IPS-15b (cell line): ENCODE data around the gene MCRS1.

Experiments
- H3K27me3 ChIP-seq: one replicate; pipeline ENCODE4 v1.6.1; 2013; ENCODE audit warnings: low read length; ENCODE audit not compliant: control insufficient read depth, insufficient read depth
- H3K36me3 ChIP-seq: one replicate; pipeline ENCODE4 v1.6.1; 2013; ENCODE audit warnings: low read length; ENCODE audit not compliant: control insufficient read depth, insufficient read depth
- H3K4me1 ChIP-seq: one replicate; pipeline ENCODE4 v1.6.1; 2013; ENCODE audit warnings: mild to moderate bottlenecking, low read length; ENCODE audit not compliant: control insufficient read depth, insufficient read depth
- H3K4me3 ChIP-seq: one replicate; pipeline ENCODE4 v1.5.1; 2013; ENCODE audit warnings: low read depth, low read length
- H3K9ac ChIP-seq: one replicate; pipeline ENCODE4 v1.6.1; 2013; ENCODE audit warnings: low read depth, mild to moderate bottlenecking, low read length
- H3K9me3 ChIP-seq: one replicate; pipeline ENCODE4 v1.6.1; 2013; ENCODE audit warnings: mild to moderate bottlenecking, low read length; ENCODE audit not compliant: control insufficient read depth, insufficient read depth

MCRS1 gene

DNA sequence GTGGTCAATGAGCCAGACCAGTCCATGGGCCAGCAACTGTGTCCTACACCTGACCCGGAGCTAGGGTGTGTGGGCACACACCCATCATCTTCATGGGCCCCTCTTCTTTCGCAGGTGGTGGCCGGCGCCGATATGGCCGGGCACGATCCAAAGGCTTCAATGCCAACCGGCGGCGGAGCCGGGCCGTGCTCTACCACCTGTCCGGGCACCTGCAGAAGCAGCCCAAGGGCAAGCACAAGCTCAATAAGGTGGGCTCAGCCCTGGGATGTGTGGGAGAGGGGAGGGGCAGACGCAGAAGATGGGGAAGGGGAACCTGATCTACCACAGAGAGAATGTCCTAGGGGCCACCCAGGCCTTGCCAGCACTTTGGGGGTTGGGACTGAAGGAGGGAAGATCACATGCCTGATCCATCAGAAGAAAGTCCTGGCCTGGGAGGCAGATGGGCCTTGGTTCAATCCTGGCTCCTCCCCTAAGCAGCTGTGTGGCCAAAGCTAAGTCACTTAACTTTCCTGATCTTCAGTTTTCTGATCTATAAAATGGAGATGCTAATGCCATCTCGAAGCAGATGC, 25.3 kb downstream of the MCRS1 start:
- peaks cover 88% of the 10 kb centered on the region for H3K27me3 ChIP-seq
- H3K9ac ChIP-seq = no peak overlapping the region
- peaks cover 2% of the 10 kb centered on the region for H3K4me1 ChIP-seq
- no peaks in the 10 kb centered on the region for H3K9me3 ChIP-seq
- H3K4me3 ChIP-seq = no peak overlapping the region
- no peaks in the 10 kb centered on the region for H3K36me3 ChIP-seq

DNA sequence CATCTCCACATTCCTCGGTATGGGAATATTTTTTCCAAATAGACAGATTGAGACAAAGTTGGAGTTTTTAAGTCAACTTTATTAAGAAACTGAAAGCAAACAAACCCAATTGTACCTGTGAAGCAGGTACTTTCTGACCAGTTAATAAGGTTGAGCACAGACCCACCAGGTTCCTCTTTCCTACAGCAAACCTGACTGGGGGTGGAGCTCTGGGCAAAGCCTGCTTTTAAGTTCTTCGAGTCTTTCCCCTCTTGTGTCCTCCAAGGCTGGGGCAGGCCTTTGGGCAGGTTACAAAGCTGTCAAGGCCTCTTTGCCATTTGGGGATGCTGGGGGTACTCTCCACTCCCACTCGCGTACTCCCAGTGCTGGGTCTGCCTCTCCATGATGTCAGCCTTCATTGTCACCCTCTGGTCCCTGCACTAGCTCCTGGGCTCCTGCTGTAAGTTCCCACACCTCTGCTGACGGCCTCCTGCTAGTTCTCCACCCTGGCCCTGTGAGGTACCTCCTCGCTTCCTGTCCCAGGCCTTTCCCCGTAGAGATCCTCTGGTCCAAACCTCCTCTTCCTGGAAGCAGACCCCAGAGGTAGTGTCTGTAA, 25.9 kb downstream of the MCRS1 start:
- Histone ChIP-seq H3K36me3 (no peaks in the 10 kb centered on the region), H3K4me3 (no peak overlapping the region), H3K27me3 (peaks cover 88% of the 10 kb centered on the region), H3K9ac (no peak overlapping the region), H3K9me3 (no peaks in the 10 kb centered on the region), H3K4me1 (peaks cover 4% of the 10 kb centered on the region)

DNA sequence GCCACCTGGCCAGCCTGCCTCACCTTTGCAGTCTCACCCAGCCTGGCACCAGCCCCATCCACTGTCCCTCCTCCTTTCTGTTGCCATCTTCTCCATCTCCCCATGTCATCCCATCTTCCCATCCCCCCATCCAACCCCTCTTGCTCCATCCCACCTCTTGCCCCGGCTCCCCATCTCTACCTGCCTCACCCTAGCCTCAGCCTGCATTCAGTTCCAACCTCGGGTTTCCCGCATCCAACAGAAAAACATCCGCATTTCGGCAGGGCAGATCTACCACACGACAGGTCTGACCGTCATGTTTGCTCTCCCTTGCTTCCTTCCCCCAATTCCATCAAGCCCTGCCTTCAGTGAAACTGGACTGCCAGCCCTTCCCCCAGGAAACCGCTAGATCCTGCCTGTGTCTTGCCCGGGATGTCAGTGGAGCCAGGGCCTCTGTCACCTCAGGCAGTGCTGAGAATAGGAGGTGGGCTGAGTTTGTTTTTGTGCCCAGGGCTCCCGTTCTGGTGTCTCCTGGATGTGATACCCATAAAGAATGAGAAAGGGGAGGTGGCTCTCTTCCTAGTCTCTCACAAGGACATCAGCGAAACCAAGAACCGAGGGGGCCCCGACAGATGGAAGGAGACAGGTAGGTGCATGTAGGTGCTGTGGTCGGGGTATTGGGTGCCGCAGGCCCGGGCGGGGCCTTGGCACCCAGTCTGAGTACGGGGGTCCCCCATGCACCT, 26.6 kb downstream of the MCRS1 start:
- peaks cover 90% of the 10 kb centered on the region for H3K27me3 ChIP-seq
- H3K4me3 ChIP-seq = no peak overlapping the region
- no peak overlapping the region for H3K9ac ChIP-seq

DNA sequence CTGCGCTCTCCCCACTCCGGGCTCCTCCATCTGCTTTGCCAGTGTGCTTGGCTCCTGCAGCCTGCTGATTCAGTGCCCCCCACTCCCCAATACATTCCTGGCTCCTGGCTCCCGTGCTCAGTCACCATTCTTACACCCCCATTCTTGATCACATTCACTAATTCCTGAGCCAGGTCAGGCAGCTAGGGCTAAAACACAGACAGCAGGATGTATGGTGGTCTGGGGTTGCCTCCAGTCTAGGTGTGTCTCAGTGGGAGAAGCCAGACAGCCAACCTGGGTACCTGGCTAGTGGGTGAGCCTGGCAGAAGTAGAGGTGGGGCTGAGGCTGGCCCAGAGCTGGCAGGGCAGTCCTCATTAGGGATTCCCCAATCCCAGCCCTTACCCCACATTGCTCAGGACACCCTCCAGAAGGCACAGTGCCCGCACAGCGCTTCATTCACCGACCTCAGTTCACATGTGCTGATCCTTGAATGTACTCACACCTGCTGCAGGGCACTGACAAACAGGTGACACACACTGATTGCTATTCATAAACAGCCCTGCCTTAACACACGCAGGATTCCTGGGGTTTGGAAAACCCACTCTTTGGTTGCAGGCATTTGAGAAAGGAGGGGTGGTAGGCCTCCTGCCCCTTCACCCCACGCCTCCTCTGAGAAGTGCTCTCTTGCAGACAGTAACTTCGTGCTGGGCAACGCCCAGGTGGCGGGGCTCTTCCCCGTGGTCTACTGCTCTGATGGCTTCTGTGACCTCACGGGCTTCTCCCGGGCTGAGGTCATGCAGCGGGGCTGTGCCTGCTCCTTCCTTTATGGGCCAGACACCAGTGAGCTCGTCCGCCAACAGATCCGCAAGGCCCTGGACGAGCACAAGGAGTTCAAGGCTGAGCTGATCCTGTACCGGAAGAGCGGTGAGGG, 27.5 kb downstream of the MCRS1 start:
- Histone ChIP-seq H3K27me3 (peaks cover 90% of the 10 kb centered on the region), H3K9ac (no peak overlapping the region), H3K4me3 (peak overlapping the region; percentile 39), H3K36me3 (no peaks in the 10 kb centered on the region), H3K9me3 (no peaks in the 10 kb centered on the region), H3K4me1 (peaks cover 5% of the 10 kb centered on the region)

More for the DNA sequence above, 26.6 kb downstream of the MCRS1 start:
- peaks cover 4% of the 10 kb centered on the region for H3K4me1 ChIP-seq
- no peaks in the 10 kb centered on the region for H3K9me3 ChIP-seq
- no peaks in the 10 kb centered on the region for H3K36me3 ChIP-seq

DNA sequence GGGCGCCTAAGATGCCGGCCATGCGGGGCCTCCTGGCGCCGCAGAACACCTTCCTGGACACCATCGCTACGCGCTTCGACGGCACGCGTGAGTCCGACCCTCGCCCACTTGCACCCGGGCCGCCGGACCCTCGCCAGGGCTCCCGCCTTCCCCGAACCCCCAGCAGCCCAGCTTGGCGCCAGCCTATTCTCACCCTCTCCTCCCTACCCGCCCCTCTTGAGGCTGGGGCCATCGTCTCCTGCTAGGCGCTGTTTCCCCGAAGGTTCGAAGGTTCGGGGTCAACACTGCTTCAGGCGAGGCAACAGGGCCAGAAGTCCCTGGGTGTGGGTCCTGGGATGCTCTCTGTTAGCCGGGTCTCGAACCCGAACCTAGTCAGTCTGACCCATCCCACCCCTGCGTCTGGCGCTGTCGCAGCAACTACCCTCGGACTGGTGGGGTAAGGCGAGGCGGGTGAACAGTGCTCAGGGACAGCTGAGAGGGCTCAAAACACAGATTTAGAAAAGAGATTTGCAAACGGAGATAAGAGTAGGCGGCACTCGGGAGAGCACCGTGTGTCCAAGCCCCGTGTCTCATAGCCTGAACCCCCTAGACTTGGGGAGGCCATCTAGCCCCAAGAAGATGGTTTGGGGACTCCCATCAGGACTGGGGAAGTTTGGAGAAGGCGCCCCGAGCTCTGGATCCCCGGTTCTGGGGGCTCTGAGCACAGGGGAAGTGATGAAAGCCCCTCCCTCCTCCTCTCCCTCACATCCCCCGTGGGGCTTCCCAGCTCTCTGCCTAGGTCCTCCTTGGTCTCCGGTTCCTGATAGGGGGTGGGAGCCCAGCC, 28.3 kb downstream of the MCRS1 start:
- Histone ChIP-seq H3K9ac (no peak overlapping the region), H3K36me3 (no peaks in the 10 kb centered on the region), H3K4me1 (peaks cover 5% of the 10 kb centered on the region), H3K9me3 (no peaks in the 10 kb centered on the region), H3K27me3 (peaks cover 91% of the 10 kb centered on the region), H3K4me3 (peak overlapping the region; percentile 39)

DNA sequence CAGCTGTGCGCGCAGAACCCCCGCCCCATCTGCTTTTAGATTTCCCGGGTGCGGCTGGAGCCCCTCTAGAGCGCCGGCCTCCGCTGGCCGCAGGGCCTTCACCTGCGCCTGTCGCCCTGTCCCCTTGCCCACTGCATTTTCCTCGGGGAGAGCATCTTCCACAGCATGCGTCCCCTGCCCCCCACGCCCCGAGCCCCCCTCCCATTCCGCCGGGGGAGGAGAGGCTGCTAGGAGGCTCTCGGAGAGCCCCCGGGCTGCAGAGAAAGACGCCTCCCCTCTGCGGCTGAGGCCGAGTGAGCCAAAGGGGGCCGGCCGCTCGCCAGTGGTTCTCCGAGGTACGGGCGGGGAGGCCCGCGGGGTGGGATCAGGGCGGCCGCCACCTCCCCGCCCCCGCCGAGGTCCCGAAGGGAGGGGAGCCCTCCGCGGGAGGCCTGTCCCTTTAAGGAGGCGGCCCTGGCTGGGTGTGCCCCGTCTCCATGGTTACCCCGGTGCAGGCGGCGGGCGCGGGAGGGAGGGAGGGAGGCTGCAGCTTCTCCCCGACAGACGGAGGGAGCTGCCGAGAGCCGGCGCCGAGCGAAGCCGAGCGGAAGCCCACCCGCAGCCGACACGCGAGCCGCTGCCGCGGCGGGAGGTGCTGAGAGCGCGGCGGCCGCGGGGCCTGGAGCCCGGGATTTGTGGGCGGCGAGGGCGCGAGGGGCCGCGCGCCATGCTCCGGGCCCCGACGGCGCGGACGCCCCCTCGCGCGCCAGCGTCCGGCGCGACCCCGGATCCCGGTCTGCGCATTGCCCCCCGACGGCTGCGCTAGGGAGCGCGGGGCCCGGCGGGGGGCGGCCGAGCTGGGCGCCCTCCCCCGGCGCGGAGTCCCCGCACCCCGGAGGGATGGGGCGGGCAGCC, 29.2 kb downstream of the MCRS1 start, which contains the start of gene KCNH3:
KCNH3 (plus strand) TSS at position 521 of the 894 bp plus-strand sequence. CDS start 387 bp downstream, outside the sequence.
- Histone ChIP-seq H3K27me3 (peaks cover 85% of the 10 kb centered on the region), H3K9ac (no peak within 1 kb of the TSS), H3K9me3 (no peaks in the 10 kb centered on the region), H3K4me1 (peaks cover 4% of the 10 kb centered on the region), H3K36me3 (no peaks in the 10 kb centered on the region), H3K4me3 (peak within 1 kb of the TSS; percentile 74)

DNA sequence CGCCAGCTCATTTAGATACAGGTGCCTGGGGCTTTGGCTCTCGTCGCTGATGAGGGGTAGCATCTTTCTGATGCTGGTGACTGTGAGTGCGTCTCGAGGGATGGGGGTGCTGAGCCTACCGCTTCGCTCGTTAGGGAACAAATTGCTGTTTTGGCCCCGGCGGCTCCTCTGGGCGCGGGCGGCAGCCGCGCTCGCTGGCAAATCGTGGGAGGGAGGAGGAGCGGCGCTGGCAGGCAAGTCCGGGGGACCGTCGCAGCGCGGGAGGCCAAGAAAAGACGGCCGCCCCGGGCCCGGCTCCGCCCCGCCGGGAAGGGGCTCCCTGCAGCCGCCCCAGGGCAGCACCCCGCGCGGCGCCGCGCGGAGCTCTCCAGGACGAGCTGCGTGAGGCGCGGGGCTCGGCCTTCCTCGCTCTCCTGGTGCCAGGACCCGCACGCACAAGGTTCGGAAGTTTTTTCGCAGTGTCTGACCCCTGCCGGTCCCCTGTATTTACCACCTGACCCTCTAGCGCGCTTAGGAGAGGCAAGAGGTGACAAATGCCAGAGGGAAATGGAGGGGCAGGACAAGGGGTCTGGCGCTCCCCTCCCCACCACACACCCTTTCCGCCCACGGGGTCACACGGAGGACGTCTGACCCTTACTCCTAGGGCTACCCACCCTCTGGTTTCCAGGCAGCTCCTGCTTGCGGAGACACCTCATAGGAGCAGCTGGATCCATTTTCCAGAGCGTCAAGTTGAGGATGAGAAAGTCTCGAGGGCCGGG, 30.0 kb downstream of the MCRS1 start:
- Histone ChIP-seq H3K9ac (no peak overlapping the region), H3K4me1 (peaks cover 4% of the 10 kb centered on the region), H3K4me3 (peak overlapping the region; percentile 74)

DNA sequence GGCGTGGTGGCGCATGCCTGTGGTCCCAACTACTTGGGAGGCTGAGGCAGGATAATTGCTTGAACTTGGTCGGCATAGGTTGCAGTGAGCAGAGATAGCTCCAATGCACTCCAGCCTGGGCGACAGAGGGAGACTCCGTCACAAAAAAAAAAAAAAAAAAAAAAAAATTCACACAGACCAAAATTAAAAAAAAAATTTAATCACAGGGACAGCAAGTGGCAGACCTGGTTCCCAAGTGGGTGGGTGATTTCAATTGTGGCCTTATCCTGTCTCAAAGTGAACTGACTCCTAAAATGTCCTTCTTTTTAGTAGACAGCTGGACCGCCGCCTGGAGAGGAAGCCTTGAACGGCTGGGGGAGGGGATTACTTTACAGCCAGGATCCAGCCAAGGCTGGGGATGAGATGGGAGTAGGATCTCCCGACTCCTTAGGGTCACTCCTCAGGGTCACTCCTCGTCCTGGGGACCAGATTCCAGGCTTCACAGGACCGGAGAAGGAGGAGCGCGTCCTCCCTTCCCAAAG, 30.7 kb downstream of the MCRS1 start:
- peak overlapping the region; percentile 74 for H3K4me3 ChIP-seq
- H3K4me1 ChIP-seq = peaks cover 4% of the 10 kb centered on the region
- no peak overlapping the region for H3K9ac ChIP-seq
- no peaks in the 10 kb centered on the region for H3K9me3 ChIP-seq
- peaks cover 73% of the 10 kb centered on the region for H3K27me3 ChIP-seq
- no peaks in the 10 kb centered on the region for H3K36me3 ChIP-seq

More for the DNA sequence above, 30.0 kb downstream of the MCRS1 start:
- Histone ChIP-seq H3K36me3 (no peaks in the 10 kb centered on the region), H3K27me3 (peaks cover 79% of the 10 kb centered on the region), H3K9me3 (no peaks in the 10 kb centered on the region)

DNA sequence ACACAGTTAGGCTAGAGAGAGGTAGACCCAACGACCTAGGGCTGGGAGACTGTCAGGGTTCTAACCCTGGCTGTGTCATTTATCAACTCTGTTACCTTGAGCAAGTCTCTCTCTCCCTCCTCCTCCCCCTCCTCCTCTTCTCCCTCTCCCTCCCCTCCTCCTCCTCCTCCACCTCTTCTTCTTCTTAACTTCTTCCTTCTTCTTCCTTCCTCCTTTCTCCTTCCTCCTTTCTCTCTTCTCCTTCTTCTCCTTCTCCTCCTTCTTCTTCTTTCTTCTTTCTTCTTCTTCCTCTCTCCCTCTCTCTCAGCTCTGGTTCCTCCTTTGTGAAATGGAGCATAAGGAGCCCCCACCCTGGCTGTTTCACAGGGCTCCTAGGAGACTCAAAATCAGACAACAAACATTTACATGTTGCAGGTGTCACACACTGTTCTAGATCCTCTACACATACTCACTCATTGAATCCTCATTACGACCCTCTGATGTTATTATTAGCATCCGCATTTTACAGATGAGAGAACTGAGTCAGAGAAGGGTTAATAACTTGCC, 31.3 kb downstream of the MCRS1 start:
- no peak overlapping the region for H3K4me3 ChIP-seq
- H3K9ac ChIP-seq = no peak overlapping the region
- no peaks in the 10 kb centered on the region for H3K36me3 ChIP-seq
- no peaks in the 10 kb centered on the region for H3K9me3 ChIP-seq
- H3K4me1 ChIP-seq = peaks cover 4% of the 10 kb centered on the region
- H3K27me3 ChIP-seq = peaks cover 66% of the 10 kb centered on the region
